Caki2 (cell line): ENCODE data around the gene GALNT8. TPM values are rescaled to one million over a fixed set of nuclear protein-coding genes. Genes with fewer than 3 reads are reported as not detected.

Experiments used
- DNase-seq: peaks from one replicate; pipeline ENCODE4 v3.0.0-alpha.2; 2015; ENCODE audit warnings: low read depth
- in situ Hi-C: cut with HindIII; loops from 2 replicates; pipeline ENCODE4 v1.10.0; 2016; ENCODE audit warnings: low sequenced_read_pairs, low pct_unique_long_range_greater_than_20kb, mixed read lengths
- total RNA-seq: library from RNA; depleted of rRNA; stranded (reverse); fragments of >200 nt; shearing (Covaris generic); gene quantifications from 2 replicates; pipeline ENCODE4 v1.2.3, GENCODE V29; 2014; ENCODE audit warnings: low replicate concordance

Gene GALNT8
- total RNA-seq, 1 experiment from 2014 or later: not detected

DNA sequence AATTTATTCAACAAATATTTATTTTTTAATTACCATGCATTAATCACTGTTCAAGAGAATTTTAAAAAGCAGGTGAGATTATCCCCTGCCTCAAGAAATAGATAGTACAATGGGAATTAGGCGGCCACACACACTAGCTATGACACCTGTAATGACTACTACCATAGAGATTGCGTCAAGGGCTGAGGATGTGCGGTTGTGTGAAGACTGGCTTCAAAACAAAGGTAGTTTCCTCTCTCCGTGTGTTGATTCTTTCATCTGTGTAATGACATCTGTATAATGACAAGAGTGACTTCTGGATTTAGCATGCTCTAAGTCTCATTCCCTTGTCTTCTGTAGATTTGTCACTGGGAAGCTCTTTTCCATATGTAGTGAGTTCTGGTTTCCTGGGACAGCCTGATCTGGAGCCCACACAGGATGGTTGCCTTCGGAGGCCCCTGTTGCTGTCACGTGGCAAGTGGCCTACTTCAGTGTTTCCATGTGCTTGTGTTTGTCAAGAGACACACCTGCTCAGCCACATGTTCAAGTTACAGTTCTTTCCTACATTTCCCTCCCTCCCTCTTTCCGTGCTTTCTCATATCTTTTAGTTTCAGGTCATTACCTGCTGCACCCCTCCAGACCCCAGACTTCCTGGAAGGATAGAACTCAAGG, 64.3 kb downstream of the GALNT8 start:
- in situ Hi-C loops: no loop called here
- DNase-seq: no peak

DNA sequence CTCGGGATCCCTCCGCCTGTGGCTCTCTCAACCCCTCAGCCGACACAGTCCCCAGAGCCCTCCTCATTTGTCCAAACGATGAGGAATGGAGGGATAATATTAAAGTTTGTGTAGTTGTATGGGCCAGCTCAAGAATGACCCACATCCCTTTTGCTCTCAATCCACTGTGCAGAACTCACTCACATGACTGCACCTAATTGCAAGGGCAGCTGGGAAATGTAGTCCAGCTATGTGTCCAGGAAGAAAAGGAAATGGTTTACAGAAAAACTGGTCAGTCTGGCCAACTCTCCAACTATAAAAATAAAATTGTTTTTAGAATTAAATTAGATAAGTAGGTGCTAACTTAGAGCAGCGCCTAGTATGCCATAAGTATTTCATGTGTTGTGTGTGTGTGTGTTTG, 66.6 kb downstream of the GALNT8 start:
- in situ Hi-C loops: no loop called here
- DNase-seq: no peak

DNA sequence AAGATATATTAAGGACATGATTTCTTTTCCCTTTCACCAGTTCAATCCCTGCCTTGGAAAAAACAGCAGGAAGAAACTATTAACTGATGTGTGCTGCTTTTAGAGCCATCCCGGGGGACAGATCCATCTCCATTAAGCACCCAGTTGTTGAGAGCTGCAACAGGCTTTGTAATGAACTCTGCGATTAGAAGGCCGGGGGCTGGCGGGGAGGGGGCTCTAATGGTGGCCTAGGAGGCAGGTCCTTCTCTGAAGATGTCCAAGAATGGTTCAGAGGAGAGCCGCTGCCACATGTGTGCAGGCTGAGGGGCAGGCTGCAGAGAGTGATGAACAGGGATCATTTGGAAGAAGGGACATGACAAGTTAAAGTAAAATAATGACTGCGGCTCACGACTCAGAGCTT, 67.8 kb downstream of the GALNT8 start:
- DNase-seq: no peak
- in situ Hi-C loops: no loop called here

DNA sequence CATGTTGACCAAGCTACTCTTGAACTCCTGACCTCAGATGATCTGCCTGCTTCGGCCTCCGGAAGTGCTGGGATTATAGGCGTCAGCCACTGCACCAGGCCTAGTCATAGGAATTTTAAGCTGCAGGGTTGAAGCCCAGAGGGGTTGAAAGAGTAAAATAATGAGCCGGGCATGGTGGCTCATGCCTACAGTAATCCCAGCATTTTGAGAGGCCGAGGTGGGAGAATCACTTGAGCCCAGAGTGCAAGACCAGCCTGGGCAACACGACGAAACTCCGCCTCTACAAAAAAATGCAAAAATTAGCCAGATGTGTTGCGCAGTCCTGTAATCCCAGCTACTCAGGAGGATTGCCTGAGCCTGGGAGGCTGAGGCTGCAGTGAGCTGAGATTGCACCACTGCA, 69.6 kb downstream of the GALNT8 start:
- no peak for DNase-seq
- in situ Hi-C loops: no loop called here

DNA sequence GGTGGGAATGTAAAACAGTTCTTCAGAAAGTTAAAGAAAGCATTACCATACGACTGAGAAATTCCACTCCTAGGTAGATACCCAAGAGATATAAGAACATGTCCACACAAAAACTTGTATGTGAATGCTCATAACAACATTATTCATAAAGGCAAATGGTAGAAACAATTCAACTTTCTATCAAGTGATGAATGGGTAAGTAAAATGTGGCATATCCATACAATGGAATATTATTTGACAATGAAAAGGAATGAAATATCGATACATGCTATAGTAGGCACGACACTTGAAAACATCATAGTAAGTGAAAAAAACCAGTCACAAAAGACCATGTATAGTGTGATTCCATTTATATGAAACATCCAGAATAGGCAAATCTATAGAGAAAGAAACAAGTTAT, 71.3 kb downstream of the GALNT8 start:
- in situ Hi-C loops: no loop called here
- no peak for DNase-seq

DNA sequence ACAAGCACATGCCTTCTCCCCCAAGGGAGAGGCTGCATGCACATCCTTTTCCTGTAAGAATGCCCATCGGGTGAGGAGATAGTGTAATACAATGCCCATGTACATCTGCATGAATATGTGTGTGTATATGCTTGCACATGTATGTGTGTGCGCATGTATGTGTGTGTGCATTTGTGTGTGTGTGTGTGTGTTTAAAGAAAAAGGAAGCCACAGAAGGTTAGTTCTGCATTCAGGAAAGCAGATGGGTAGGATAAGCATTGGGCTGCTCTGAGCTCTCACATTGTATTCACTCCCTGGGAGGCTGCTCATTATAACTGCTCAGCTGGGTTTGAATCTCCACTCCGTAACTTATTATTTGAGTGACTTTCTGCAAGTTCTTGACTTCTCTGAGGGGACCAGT, 74.3 kb downstream of the GALNT8 start:
- in situ Hi-C loops: no loop called here

DNA sequence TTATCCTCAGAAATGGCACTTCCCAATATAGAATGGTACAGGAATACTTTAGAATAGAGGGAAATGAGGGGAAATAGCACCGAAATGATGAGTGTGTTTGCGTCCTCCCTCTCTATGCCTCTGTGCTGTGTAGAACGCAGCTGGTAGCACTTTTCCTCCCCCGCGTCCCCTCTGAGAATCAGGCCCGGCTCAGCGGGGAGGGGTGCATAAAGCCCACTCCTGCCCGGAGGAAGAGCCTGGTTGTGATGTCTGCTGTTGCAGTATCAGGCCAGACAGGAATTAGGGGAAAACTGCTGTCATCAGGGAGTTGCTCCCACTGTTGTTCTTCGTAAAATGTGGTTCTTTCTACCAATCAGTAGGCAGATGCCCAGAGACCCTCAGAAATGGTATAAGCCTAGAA, 76.0 kb downstream of the GALNT8 start:
- DNase-seq: no peak
- in situ Hi-C loops: no loop called here

More for the DNA sequence above, 74.3 kb downstream of the GALNT8 start:
- DNase-seq: no peak

DNA sequence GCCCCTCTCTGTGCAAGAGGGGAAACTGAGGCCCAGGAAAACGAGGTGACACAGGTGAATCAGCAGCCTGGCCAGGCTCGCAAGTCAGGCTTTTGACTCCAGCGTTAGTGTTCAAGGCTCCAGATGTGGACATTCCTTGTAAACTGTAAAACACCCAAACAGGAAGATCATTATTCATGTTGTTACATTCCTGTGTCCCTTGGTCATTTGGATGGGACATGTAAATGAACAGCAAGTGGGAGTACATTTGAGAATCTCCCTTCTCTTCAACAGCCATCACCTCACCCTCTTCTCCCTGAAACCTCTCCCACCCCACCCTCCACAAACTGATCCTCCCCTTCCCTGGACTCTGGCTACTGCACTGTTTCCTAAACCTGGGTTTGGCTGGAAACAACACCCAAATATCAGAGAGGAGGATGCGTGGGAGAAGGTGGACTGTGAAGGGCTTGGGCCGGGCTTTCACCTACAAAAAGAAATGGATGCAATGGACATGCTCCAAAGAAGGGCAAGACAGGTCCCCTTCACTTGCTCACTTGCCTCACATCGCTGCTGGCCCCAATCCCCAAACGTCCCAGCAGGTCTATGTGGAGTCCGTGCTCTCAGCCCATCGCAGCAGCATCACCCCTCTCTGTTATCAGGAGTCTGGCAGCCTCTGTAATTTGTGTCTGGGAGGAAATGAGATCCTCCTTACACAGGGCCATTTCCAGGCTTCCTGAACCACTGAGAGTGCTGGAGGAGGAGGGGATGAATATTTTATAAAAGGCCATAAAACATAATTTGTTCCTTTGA, 76.7 kb downstream of the GALNT8 start:
- no peak for DNase-seq
- in situ Hi-C loops: no loop called here

DNA sequence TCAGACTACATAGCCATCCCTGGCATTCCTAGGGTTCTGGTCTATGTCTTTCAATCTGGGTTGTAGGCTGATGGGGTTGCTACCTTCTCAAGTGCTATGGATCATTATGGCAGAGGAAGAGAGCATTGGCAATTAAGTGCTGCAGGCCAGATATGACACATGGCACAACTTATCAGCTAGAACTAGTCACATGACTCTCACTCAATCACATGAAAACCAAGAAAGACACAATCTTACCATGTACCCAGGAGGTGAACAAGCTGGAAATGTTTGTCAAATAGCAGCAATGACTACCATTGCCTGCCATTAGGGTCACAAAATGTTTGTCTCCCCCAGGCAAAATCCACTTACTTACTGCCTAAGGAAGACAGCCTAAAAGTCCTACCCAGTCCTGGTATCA, 80.4 kb downstream of the GALNT8 start:
- in situ Hi-C loops: no loop called here
- no peak for DNase-seq

DNA sequence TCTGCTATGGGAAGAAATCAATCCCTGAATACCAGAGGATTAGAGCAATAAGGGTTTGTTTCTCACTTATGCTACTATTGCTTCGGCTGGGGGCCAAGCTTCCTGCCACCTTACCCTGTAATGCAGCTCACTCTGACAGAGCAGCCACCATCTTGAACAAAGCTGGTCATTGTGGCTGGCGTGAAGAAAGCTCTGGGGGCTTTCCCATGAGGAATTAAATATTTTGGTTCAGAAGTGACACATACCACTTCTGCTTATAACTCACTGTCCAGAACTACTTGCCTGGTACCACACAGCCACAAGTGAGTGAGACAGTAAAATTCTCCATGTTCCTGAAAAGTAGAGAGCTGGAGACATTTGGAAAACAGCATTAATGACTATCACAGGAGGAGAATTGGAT, 82.6 kb downstream of the GALNT8 start:
- no peak for DNase-seq
- in situ Hi-C loops: no loop called here

DNA sequence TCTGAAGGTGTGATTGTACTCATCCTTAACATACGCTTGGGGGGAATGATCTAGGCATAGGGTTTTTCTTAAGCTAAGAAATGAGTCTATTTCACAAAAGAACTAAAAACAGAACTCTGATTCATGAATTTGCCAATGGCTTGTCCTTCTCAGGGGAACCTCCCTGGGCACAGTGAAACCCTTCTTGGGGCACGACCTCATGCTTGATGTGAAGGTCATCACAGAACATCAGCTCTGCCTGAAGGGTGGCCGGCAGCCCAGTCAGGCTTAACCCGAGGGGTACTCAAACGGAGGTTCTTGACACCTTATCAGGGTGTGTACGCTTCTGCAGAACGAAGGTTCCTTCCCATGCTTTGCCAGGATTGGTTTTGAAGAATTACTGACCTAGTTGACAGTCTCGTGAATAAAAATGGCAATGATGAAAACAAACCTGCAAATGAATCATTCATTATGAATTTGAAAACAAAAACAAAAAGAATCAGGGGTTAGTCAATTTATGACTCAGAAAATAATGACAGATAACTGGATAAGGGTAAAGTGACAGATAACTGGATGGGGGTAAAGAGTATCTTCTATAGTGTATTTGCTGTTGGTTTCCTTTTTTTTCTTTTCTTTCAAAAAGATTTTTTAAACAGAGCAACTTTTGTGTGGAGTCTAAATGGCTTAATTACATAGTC, 86.4 kb downstream of the GALNT8 start:
- DNase-seq: no peak
- in situ Hi-C loops: no loop called here

DNA sequence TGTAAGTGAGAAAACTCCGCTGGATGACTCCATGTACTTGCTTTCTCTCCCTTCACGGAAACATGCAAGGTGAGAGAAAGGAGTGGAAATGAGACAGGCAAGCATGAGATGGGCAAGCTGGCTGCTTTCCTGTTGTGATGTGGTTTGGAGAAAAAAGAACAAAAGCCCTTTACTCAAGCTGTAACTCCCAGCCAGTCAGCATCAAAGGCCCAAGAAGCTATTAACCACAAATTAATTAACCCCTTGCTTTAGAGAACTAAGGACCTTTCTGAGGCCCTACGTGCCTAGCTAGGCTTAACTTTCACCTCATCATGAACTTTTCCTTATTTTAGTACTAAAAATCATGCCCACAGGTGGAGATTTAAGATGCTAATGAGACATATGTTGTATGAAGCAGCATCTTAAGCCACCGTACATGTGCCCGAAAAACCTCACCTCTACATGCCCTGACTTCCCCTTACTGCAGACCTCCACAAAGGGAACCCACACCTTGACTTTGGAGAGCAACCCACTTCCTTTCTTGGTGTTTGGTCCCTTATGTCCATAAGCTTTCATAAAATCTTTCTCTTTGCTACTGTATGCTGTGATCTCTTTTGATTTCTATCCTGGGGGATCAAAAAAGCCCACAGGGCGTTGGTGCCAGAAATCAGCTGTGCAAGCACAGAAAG, 87.0 kb downstream of the GALNT8 start:
- in situ Hi-C loops: no loop called here

DNA sequence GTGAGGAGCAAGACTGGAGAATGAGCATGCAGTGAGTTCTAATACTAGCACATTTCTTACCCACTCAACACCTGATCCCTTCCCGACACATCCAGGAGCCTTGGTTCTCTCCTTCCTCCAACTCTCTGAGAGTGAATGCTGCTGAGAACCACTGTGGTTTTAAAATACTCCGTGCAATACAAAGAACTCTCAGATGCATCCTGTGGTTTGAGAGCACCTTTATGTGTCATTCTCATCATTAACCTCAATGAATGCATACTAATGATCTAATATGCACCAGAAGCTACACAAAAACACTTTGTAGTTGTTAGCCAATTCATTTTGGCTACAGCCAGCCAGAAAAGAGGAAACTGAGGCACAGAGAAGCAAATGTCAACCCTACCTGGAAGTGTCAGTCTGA, 87.6 kb downstream of the GALNT8 start:
- in situ Hi-C loops: no loop called here
- no peak for DNase-seq

More for the DNA sequence above, 87.0 kb downstream of the GALNT8 start:
- no peak for DNase-seq

DNA sequence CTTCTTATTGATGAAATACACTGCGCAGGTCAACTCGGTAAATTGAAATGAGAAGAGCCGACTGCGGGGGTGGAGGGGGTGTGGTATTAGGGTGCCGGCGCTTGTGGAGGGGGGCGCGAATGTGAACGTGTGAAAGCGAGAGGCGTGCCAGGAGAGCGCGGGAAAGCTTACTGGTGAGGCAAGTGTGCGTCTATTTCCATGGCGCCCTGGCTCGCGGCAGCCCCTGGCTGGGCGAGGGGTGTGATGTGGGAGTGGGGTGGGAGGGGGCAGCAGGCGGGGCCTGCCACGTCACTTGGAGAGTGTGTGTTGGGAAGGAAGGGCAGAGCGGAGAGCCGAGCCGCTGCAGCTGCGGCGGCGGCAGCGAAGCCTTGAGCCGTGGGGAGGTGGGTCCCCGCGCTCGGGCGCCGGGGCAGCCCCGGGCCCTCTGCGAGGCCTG, 88.8 kb downstream of the GALNT8 start:
- no peak for DNase-seq
- in situ Hi-C loops: no loop called here

DNA sequence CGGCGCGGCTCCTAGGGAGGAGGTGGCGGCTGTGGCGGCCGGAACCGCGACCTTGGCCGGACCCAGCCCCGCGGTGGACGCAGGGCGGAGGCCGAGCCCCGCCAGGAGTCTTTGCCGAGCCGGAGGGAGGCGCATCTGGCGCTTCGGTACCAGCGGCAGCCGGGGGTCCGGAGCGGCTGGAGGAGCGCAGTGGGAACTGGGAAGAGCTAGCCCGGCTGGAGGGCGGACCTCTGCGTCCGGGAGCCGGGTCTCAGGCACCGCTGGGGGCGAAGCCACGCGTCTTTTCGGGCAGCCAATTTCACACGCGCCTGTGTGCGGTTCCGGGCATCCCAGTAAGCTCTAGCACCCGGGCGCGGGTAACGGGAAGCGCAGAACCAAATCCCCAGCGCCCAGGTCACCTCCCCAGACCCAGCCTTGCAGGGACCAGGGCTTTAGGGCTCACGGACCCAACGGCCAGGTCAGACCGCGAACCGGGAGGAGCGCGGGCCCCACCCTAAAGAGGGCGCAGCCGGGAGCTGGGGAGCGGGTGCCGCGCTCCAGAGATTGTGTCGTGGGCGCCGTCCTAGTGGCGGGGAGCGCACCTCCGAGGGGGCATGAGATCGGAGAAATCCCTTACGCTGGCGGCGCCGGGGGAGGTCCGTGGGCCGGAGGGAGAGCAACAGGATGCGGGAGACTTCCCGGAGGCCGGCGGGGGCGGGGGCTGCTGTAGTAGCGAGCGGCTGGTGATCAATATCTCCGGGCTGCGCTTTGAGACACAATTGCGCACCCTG, 89.4 kb downstream of the GALNT8 start:
- DNase-seq: no peak
- in situ Hi-C loops: no loop called here

DNA sequence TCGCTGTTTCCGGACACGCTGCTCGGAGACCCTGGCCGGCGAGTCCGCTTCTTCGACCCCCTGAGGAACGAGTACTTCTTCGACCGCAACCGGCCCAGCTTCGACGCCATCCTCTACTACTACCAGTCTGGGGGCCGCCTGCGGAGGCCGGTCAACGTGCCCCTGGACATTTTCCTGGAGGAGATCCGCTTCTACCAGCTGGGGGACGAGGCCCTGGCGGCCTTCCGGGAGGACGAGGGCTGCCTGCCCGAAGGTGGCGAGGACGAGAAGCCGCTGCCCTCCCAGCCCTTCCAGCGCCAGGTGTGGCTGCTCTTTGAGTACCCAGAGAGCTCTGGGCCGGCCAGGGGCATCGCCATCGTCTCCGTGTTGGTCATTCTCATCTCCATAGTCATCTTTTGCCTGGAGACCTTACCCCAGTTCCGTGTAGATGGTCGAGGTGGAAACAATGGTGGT, 90.0 kb downstream of the GALNT8 start:
- no peak for DNase-seq
- in situ Hi-C loops: no loop called here

DNA sequence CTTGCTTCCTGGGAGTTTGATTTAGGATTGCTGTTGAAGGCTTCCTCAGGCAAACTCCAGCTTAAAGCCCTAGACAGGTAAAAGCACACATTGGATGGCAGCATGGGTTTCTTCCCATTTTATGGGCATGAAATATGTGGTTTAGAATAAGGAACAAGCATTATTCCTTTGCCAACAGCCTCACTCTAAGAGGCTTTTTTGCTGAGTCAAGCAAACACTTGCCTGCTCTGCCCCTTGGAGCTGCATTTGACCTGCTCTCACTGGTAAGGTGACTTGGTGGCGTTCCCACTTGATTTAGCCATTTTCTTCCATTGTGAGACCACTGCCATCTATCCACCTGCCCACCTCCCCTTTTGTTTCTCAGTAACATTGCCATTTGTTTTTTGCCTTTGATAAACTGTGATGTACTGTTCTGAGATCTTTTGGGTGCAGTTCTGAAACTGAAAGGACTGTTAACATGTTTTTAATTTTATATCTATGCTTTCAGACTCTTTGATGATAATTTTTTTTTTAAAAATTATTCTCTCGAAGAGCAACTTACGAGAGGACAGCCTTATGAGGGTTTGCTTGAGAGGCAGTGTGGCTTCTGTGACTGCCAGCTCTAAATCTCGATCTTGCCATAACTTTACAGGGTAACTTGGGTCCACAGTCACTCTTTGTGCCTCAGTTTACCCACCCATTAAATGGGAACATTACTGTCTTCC, 92.6 kb downstream of the GALNT8 start:
- in situ Hi-C loops: no loop called here

DNA sequence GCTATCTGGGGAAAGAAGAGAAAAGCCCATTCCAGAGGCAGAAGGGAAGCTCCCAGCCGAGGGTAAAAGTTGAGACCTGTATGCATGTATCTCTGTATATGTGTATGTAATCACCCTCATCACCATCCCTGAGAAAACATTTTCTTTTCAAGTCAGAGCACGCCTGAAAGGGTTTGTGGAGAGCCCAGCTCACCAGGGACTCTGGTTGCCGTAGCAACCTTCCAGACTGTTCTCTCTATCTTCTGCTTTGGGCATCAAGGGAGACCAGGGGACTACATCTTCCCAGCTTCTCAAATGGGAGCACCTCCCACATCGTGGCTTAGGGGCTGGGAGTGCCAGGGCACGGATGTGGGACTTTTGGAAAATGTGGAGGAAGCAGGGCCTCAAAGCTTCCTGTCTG, 93.5 kb downstream of the GALNT8 start:
- DNase-seq: no peak
- in situ Hi-C loops: no loop called here

More for the DNA sequence above, 92.6 kb downstream of the GALNT8 start:
- DNase-seq: no peak
